ENCODE data around the gene ANKRD33.

The ANKRD33 gene

DNA sequence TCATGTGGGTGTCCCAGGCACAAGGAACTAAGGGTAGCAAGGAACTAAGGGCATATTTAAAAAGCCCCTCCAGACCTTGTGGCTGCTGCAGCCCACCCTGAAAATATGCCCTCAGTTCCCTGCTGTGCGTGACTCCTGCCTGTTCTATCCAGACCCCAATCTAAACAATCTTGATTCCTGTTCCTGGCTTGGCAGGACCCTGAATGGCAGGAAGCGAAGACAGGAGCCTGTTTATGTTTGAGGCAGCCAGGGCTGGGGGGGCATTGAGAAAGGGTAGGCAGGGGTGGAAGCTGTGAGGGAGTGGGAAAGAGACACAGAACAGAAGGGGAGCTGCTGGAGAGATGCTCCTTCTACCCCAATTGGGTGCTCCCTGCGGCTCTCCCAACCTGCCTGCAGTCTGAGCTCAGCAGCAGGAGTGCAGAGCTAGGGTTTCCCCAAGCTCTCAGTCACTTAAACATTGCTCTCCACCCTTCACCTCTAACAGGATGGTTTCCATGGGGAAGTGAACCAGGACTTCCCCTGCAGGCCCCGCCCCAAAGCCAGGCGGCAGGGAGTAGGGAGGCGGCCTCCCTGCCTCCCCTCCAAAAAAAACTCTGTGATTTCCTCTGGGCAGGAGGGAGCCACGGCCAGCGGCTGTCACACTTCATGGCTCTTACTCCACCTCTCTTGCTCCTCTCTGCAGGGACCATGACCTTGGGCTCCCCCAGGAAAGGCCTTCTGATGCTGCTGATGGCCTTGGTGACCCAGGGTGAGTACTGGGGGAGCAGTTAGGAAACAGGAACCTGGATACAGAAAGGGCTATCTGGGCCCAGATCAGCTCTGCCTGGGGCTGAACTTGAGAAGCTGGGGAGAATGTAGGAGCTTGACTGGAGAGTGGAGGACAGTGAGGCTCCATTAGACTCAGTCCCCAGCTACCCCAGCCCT lies 24.1 kb downstream of the ANKRD33 start:
- DNase-seq = no peak
- Mint-ChIP-seq H3K36me3 (ENCODE audit: low read depth) (no peaks in the 10 kb centered on the region), H3K27ac (no peak overlapping the region), H3K4me1 (no peaks in the 10 kb centered on the region), H3K27me3 (peaks cover 24% of the 10 kb centered on the region), H3K9me3 (no peaks in the 10 kb centered on the region), H3K4me3 (no peak overlapping the region)
- no peak for ATAC-seq

- H3K27ac Mint-ChIP-seq = no peak overlapping the region
- no peaks in the 10 kb centered on the region for H3K9me3 Mint-ChIP-seq
- ATAC-seq = no peak
- no peak for DNase-seq
- H3K36me3 Mint-ChIP-seq (ENCODE audit: low read depth) = no peaks in the 10 kb centered on the region
- H3K4me3 Mint-ChIP-seq = no peak overlapping the region
- H3K4me1 Mint-ChIP-seq = no peaks in the 10 kb centered on the region
- H3K27me3 Mint-ChIP-seq = peaks cover 16% of the 10 kb centered on the region
These were observed 25.4 kb downstream of the ANKRD33 start for GRCh38 chr12:51913071-51914033.

DNA sequence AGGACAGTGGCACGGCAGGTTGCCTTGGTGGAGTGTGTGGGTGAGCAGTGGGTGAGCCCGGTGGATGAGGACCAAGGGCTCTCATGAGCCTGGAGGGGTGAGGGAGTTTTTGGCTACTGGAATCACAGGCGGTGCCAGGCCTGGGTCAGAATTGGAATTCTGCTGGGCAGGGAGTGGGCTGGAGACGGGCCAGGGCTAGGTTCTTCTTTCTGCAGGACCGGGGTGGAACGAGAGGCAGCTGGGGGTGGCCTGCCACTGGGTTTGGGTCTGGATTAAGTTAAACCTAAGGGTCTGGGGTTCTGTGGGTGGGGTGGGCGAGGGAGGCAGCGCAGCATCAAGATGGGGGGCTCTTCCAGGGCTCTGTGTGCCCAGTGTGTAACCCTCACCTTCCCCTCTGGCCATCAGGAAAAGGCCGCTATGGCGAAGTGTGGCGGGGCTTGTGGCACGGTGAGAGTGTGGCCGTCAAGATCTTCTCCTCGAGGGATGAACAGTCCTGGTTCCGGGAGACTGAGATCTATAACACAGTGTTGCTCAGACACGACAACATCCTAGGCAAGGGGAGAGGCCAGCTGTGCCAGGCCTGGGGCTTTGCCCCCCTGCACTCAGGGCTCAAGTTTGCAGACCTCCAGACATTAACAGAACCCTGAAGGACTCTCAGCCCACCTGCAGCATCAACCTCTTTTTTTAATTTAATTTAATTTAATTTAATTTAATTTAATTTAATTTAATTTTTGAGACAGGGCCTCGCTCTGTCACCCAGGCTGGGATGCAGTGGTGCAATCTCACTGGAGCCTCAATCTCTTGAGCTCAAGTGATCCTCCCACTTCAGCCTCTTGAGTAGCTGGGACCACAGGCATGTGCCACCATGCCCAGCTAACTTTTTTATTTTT lies 26.4 kb downstream of the ANKRD33 start:
- no peak for DNase-seq
- Mint-ChIP-seq H3K9me3 (no peaks in the 10 kb centered on the region), H3K27me3 (peaks cover 10% of the 10 kb centered on the region)

DNA sequence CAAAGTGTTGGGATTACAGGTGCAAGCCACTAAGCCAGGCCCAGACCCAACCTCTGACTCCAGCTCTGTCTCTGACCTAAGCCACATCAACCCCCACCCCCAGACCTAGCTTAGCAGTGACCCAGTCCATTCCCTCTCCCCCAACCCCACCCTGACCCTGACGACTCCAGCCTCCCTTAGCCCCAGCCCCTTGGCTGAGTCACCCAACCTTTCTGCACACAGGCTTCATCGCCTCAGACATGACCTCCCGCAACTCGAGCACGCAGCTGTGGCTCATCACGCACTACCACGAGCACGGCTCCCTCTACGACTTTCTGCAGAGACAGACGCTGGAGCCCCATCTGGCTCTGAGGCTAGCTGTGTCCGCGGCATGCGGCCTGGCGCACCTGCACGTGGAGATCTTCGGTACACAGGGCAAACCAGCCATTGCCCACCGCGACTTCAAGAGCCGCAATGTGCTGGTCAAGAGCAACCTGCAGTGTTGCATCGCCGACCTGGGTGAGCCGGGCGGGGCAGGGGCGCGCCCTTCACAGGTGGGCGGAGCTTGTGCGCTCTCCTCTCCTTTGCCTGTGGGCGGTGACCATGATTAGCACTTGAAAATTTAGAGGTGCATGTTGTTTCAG lies 27.2 kb downstream of the ANKRD33 start:
- Mint-ChIP-seq H3K9me3 (no peaks in the 10 kb centered on the region), H3K36me3 (ENCODE audit: low read depth) (no peaks in the 10 kb centered on the region), H3K4me1 (no peaks in the 10 kb centered on the region), H3K27ac (no peak overlapping the region), H3K4me3 (no peak overlapping the region), H3K27me3 (peaks cover 6% of the 10 kb centered on the region)
- ATAC-seq (no peak), DNase-seq (no peak)

More for the DNA sequence above, 26.4 kb downstream of the ANKRD33 start:
- H3K4me3 Mint-ChIP-seq = no peak overlapping the region
- H3K27ac Mint-ChIP-seq = no peak overlapping the region
- H3K4me1 Mint-ChIP-seq = no peaks in the 10 kb centered on the region
- ATAC-seq = no peak
- H3K36me3 Mint-ChIP-seq (ENCODE audit: low read depth) = no peaks in the 10 kb centered on the region

DNA sequence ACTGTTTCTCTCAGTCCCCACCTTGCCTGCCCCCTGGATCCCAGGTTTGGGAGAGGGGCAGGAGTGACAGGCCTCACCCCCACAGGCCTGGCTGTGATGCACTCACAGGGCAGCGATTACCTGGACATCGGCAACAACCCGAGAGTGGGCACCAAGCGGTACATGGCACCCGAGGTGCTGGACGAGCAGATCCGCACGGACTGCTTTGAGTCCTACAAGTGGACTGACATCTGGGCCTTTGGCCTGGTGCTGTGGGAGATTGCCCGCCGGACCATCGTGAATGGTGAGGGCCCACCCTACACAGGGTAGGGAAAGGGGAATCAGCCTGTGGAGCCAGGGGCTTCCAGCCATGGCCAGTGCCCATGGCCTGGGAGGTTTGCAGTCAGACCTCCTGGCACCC lies 28.0 kb downstream of the ANKRD33 start:
- ATAC-seq = no peak
- no peaks in the 10 kb centered on the region for H3K9me3 Mint-ChIP-seq

GRCh38 chr12:51917041-51917590 lies 29.2 kb downstream of the ANKRD33 start:
- no peak overlapping the region for H3K4me3 Mint-ChIP-seq
- H3K27me3 Mint-ChIP-seq = no peaks in the 10 kb centered on the region
- ATAC-seq (no peak), DNase-seq (no peak)
- no peak overlapping the region for H3K27ac Mint-ChIP-seq
- H3K36me3 Mint-ChIP-seq (ENCODE audit: low read depth) = no peaks in the 10 kb centered on the region
- H3K9me3 Mint-ChIP-seq = no peaks in the 10 kb centered on the region
- H3K4me1 Mint-ChIP-seq = no peaks in the 10 kb centered on the region

More for the DNA sequence above, 28.0 kb downstream of the ANKRD33 start:
- no peak for DNase-seq
- no peak overlapping the region for H3K4me3 Mint-ChIP-seq
- no peaks in the 10 kb centered on the region for H3K4me1 Mint-ChIP-seq
- no peaks in the 10 kb centered on the region for H3K36me3 Mint-ChIP-seq (ENCODE audit: low read depth)
- H3K27ac Mint-ChIP-seq = no peak overlapping the region
- peaks cover 4% of the 10 kb centered on the region for H3K27me3 Mint-ChIP-seq

GRCh38 chr12:51917746-51918453 lies 30.0 kb downstream of the ANKRD33 start:
- Mint-ChIP-seq H3K27me3 (no peaks in the 10 kb centered on the region), H3K9me3 (no peaks in the 10 kb centered on the region), H3K36me3 (ENCODE audit: low read depth) (no peaks in the 10 kb centered on the region), H3K27ac (no peak overlapping the region), H3K4me1 (peaks cover 3% of the 10 kb centered on the region), H3K4me3 (no peak overlapping the region)
- ATAC-seq (no peak), DNase-seq (no peak)

DNA sequence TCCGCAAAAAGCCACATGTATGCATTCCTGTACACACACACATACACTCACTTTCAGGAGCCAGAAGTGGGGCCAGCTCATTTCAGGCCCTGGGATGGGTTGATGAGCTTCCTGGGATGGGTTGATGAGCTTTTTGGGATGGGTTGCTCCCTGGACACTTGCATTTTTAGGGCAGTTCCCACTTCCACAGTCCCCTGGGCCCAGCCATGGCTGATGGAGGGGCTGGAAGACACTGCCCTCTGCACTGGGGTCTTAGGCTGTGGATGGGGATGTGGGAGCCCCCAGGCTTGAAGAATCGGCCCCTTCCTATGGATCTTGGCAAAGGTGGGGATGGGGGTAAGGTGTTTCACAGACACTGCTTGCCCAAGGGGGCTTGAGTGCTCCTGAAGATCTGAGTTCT lies 32.1 kb downstream of the ANKRD33 start:
- Mint-ChIP-seq H3K4me1 (peaks cover 17% of the 10 kb centered on the region), H3K36me3 (ENCODE audit: low read depth) (no peaks in the 10 kb centered on the region), H3K27ac (no peak overlapping the region), H3K27me3 (peaks cover 3% of the 10 kb centered on the region), H3K4me3 (no peak overlapping the region), H3K9me3 (no peaks in the 10 kb centered on the region)
- DNase-seq (no peak), ATAC-seq (no peak)

GRCh38 chr12:51921017-51921725 lies 33.3 kb downstream of the ANKRD33 start:
- ATAC-seq (no peak), DNase-seq (no peak)
- Mint-ChIP-seq H3K27me3 (peaks cover 6% of the 10 kb centered on the region), H3K27ac (no peak overlapping the region), H3K4me1 (peaks cover 19% of the 10 kb centered on the region), H3K4me3 (no peak overlapping the region), H3K36me3 (ENCODE audit: low read depth) (no peaks in the 10 kb centered on the region), H3K9me3 (no peaks in the 10 kb centered on the region)

GRCh38 chr12:51922146-51922545 lies 34.2 kb downstream of the ANKRD33 start:
- no peaks in the 10 kb centered on the region for H3K9me3 Mint-ChIP-seq
- H3K4me1 Mint-ChIP-seq = peaks cover 19% of the 10 kb centered on the region
- no peak overlapping the region for H3K27ac Mint-ChIP-seq
- ATAC-seq (no peak), DNase-seq (no peak)
- no peaks in the 10 kb centered on the region for H3K36me3 Mint-ChIP-seq (ENCODE audit: low read depth)
- H3K4me3 Mint-ChIP-seq = no peak overlapping the region
- peaks cover 6% of the 10 kb centered on the region for H3K27me3 Mint-ChIP-seq

DNA sequence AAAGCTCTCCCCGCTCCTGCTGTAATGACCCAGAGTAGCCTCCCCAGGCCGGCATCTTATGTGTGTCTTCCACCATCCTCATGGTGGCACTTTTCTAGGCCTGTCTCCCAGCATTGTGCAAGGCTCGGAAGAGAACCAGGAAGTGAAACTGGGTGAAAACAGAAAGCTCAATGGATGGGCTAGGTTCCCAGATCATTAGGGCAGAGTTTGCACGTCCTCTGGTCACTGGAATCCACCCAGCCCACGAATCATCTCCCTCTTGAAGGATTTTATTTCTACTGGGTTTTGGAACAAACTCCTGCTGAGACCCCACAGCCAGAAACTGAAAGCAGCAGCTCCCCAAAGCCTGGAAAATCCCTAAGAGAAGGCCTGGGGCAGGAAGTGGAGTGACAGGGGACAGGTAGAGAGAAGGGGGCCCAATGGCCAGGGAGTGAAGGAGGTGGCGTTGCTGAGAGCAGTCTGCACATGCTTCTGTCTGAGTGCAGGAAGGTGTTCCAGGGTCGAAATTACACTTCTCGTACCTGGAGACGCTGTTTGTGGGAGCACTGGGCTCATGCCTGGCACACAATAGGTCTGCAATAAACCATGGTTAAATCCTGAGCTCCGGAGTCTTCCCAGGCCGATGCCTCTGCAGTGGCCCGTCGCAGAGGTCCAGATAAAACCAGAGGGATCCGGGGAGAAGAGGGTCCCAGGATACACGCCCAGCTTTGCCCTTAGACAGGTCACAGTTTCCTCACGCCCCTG lies 35.0 kb downstream of the ANKRD33 start:
- ATAC-seq = no peak
- Mint-ChIP-seq H3K27me3 (peaks cover 6% of the 10 kb centered on the region), H3K4me3 (no peak overlapping the region), H3K9me3 (no peaks in the 10 kb centered on the region), H3K36me3 (ENCODE audit: low read depth) (no peaks in the 10 kb centered on the region), H3K27ac (no peak overlapping the region), H3K4me1 (peaks cover 19% of the 10 kb centered on the region)
- DNase-seq = no peak
